HepG2 (cell line): Measurements from ENCODE around the gene NANOG. TPM values are rescaled to one million over a fixed set of nuclear protein-coding genes. Genes with fewer than 3 reads are reported as not detected.

Source experiments
- ATAC-seq: fragments of 200-7000 bp; cut with Tn5 transposase; 3 replicates; pipeline ENCODE4 v1.9.1; 2020; ENCODE audit warnings: mild to moderate bottlenecking, moderate library complexity
- BruUV-seq: library from RNA; stranded (reverse); fragments of 400-500 nt; replicated peaks from 2 replicates; lab custom pipeline; 2021; lab: Mats Ljungman, UMichigan
- CTCF ChIA-PET: fragments of 300-600 bp; formaldehyde crosslinking; extraction: SDS; loops from one replicate; lab custom pipeline; 2021; ENCODE audit warnings: low total read pairs, inconsistent platforms, low intra/inter-chr PET ratio; lab: Yijun Ruan, JAX
- POLR2A ChIA-PET: fragments of 350-600 bp; sonication (Branson Sonifier 250); formaldehyde crosslinking; loops from one replicate; lab custom pipeline; 2020; ENCODE audit warnings: antibody characterized with exemption, inconsistent platforms; lab: Yijun Ruan, JAX
- DNase-seq: peaks from one replicate; pipeline ENCODE4 v3.0.0-alpha.2; 2015; ENCODE audit warnings: low spot score
- FAIRE-seq: peaks from 3 replicates; lab custom pipeline; 2011; peaks lifted over from hg19 to GRCh38; lab: Jason Lieb, UNC
- H2AFZ ChIP-seq: one replicate; pipeline ENCODE4 v1.6.1; 2011; ENCODE audit warnings: low read length, inconsistent platforms
- H3K27ac ChIP-seq: fragments of 300-600 bp; 3 replicates; pipeline ENCODE4 v1.8.0; 2011; ENCODE audit warnings: mixed run types, mild to moderate bottlenecking, mixed read lengths, low read length, inconsistent platforms; ENCODE audit not compliant: insufficient read depth; ENCODE audit errors: extremely low read length
- H3K27me3 ChIP-seq, 2 experiments: fragments of 200-600 bp in 1 of 2; 2 replicates in 1 of 2; 3 replicates in 1 of 2; pipeline versions ENCODE4 v1.6.0 to v1.8.0; 2011; ENCODE audit warnings: low read length in 2 of 2, mild to moderate bottlenecking in 2 of 2, moderate library complexity in 2 of 2, inconsistent platforms in 1 of 2; ENCODE audit not compliant: insufficient read depth in 2 of 2, control insufficient read depth in 1 of 2
- H3K36me3 ChIP-seq, 2 experiments: fragments of 200-600 bp in 1 of 2; replicated peaks in 1 of 2; 2 replicates in 1 of 2; 3 replicates in 1 of 2; pipeline versions ENCODE4 v1.5.1 to v1.8.0; 2011; ENCODE audit warnings: low read length in 2 of 2, inconsistent platforms in 1 of 2; ENCODE audit not compliant: insufficient read depth in 2 of 2, control insufficient read depth in 1 of 2
- H3K4me1 ChIP-seq: 2 replicates; pipeline ENCODE4 v1.5.1; 2012; ENCODE audit warnings: low read length, inconsistent platforms; ENCODE audit not compliant: insufficient read depth
- H3K4me2 ChIP-seq: 2 replicates; pipeline ENCODE4 v1.6.0; 2011; ENCODE audit warnings: low read depth, low read length, inconsistent platforms
- H3K4me3 ChIP-seq, 3 experiments: fragments of 200-600 bp in 1 of 3; sonication (generic), shearing (Covaris generic) in 1 of 3; replicated peaks in 1 of 3; 2 replicates each; pipeline ENCODE4 v1.5.1; 2011 to 2016; ENCODE audit warnings: low read length in 3 of 3, inconsistent platforms in 2 of 3, low read depth in 2 of 3, mild to moderate bottlenecking in 2 of 3, control low read depth in 1 of 3, mixed read lengths in 1 of 3; ENCODE audit not compliant: insufficient read depth in 1 of 3
- H3K79me2 ChIP-seq: one replicate; pipeline ENCODE4 v1.6.1; 2011; ENCODE audit warnings: low read length, inconsistent platforms; ENCODE audit not compliant: insufficient read depth
- H3K9ac ChIP-seq: 2 replicates; pipeline ENCODE4 v1.6.0; 2011; ENCODE audit warnings: mild to moderate bottlenecking, low read depth, low read length, inconsistent platforms; ENCODE audit not compliant: insufficient read depth
- H3K9me3 ChIP-seq: 2 replicates; pipeline ENCODE4 v1.5.1; 2012; ENCODE audit warnings: mild to moderate bottlenecking, low read length
- H4K20me1 ChIP-seq: 2 replicates; pipeline ENCODE4 v1.6.0; 2011; ENCODE audit warnings: inconsistent platforms, mild to moderate bottlenecking, low read length, moderate library complexity; ENCODE audit not compliant: insufficient read depth
- DPF2 ChIP-seq: sonication (generic); formaldehyde crosslinking; IDR thresholded peaks from 2 replicates; pipeline ENCODE4 v1.4.0; 2020; ENCODE audit warnings: mild to moderate bottlenecking, low read depth, missing genetic modification reagents, borderline replicate concordance
- EEA1 ChIP-seq: sonication (generic); formaldehyde crosslinking; IDR thresholded peaks from 2 replicates; pipeline ENCODE4 v1.5.1; 2020; ENCODE audit warnings: mild to moderate bottlenecking, missing genetic modification reagents, borderline replicate concordance
- GLMP ChIP-seq: sonication (generic); formaldehyde crosslinking; IDR thresholded peaks from 2 replicates; pipeline ENCODE4 v1.9.0; 2021; ENCODE audit warnings: missing genetic modification reagents, mild to moderate bottlenecking, borderline replicate concordance
- JARID2 ChIP-seq: sonication (generic); formaldehyde crosslinking; IDR thresholded peaks from 2 replicates; pipeline ENCODE4 v1.8.1; 2023; ENCODE audit warnings: missing genetic modification reagents, inconsistent platforms; ENCODE audit not compliant: insufficient replicate concordance
- KLF9 ChIP-seq: IDR thresholded peaks from 2 replicates; pipeline ENCODE4 v1.6.1; 2016; ENCODE audit warnings: low read depth
- MBNL3 ChIP-seq: fragments of 250-450 bp; sonication (Bioruptor Pico); conservative IDR thresholded peaks from 2 replicates; pipeline ENCODE4 v1.8.0; 2022; ENCODE audit warnings: mild to moderate bottlenecking, inconsistent platforms
- MTF1 ChIP-seq: sonication (generic); formaldehyde crosslinking; IDR thresholded peaks from 2 replicates; pipeline ENCODE4 v1.5.0; 2020; ENCODE audit warnings: missing genetic modification reagents
- SRSF9 ChIP-seq: fragments of 200-400 bp; formaldehyde crosslinking; IDR thresholded peaks from 2 replicates; pipeline ENCODE4 v1.6.1; 2018; ENCODE audit warnings: borderline replicate concordance, mild to moderate bottlenecking, low read depth, low read length; ENCODE audit not compliant: insufficient read depth, poor library complexity, severe bottlenecking
- SYNCRIP ChIP-seq: fragments of 200-400 bp; formaldehyde crosslinking; IDR thresholded peaks from 2 replicates; pipeline ENCODE4 v1.6.1; 2018; ENCODE audit warnings: mild to moderate bottlenecking, low read depth, low read length; ENCODE audit not compliant: insufficient read depth
- ZBTB42 ChIP-seq: sonication (generic); formaldehyde crosslinking; IDR thresholded peaks from 2 replicates; pipeline ENCODE4 v1.5.0; 2020; ENCODE audit warnings: mild to moderate bottlenecking, missing genetic modification reagents
- ZNF451 ChIP-seq: sonication (generic); formaldehyde crosslinking; IDR thresholded peaks from 2 replicates; pipeline ENCODE4 v1.5.0; 2020; ENCODE audit warnings: mild to moderate bottlenecking, missing genetic modification reagents
- WGBS: methylation state at CpG from one replicate; pipeline ENCODE4 v1.1.6; 2017; ENCODE audit warnings: low lambda C conversion rate; 5-methylcytosine and 5-hydroxymethylcytosine counted together
- in situ Hi-C: cut with HindIII; loops from 2 replicates; pipeline ENCODE4 v1.10.0; 2017; ENCODE audit warnings: low pct_unique_long_range_greater_than_20kb; ENCODE audit not compliant: extremely low pct_ligation_motif_present
- intact Hi-C: fragments of 100-400 bp; cut with micrococcal nuclease; formaldehyde crosslinking; loops from one replicate; pipeline ENCODE4 v1.10.0; 2022; ENCODE audit not compliant: unreplicated experiment
- polyA plus RNA-seq, 8 experiments: library from polyadenylated mRNA; depleted of rRNA in 3 of 8; stranded (reverse) in 7 of 8; unstranded in 1 of 8; fragments of >200 nt; fragmentation: Illumina TruSeq in 4 of 8; extraction: Trizol in 4 of 8; gene quantifications; 2 replicates each; pipeline versions ENCODE4 v1.2.1 to v1.2.3, GENCODE V29; 2011 to 2016; ENCODE audit warnings: low read depth in 4 of 8, missing spikeins in 1 of 8, mixed read lengths in 1 of 8; ENCODE audit not compliant: insufficient read depth in 1 of 8
- total RNA-seq, 5 experiments: library from RNA; depleted of rRNA; stranded (reverse); fragments of >200 nt; fragmentation: Illumina TruSeq; extraction: Trizol; gene quantifications; 2 replicates each; pipeline ENCODE4 v1.2.3, GENCODE V29; 2016; ENCODE audit warnings: low read depth in 1 of 5
- TF ChIP-seq, protein P1 (sequence below): sonication (generic); formaldehyde crosslinking; IDR thresholded peaks from one replicate; pipeline ENCODE4 v1.5.1; 2020; ENCODE audit warnings: mild to moderate bottlenecking, missing genetic modification reagents; ENCODE audit errors: not compliant biosample characterization
- TF ChIP-seq, protein P2 (sequence below): sonication (generic); formaldehyde crosslinking; IDR thresholded peaks from 2 replicates; pipeline ENCODE4 v1.8.0; 2022; ENCODE audit warnings: mild to moderate bottlenecking, missing genetic modification reagents; ENCODE audit not compliant: insufficient replicate concordance

The NANOG gene
- total and polyA plus RNA-seq, 2 of the 13 experiments (the other 11 are each of a cell fraction or from before 2014, with no cell fraction given): 0.04 to 0.24 TPM

- H2AFZ ChIP-seq: no peak overlapping the region
- H3K4me3 ChIP-seq: no peak overlapping the region
- H3K79me2 ChIP-seq: no peaks in the 10 kb centered on the region
- H3K27me3 ChIP-seq: peaks cover 0 to 4% of the 10 kb centered on the region in 2 experiments; a peak in 1 of 5 replicates
- H3K9ac ChIP-seq: no peak overlapping the region
- CTCF ChIA-PET: no interaction called here
- no TSS peak for BruUV-seq
- H3K4me2 ChIP-seq: no peak overlapping the region
- no peaks in the 10 kb centered on the region for H3K4me1 ChIP-seq
- H3K9me3 ChIP-seq: no peaks in the 10 kb centered on the region
- DNase-seq (no peak), FAIRE-seq (no peak), ATAC-seq (no peak)
- in situ Hi-C loops (no loop called here), intact Hi-C loops (no loop called here)
- 50% methylated on average over 8 of the region's 8 CpGs for WGBS
- H3K27ac ChIP-seq: no peak overlapping the region
- no peaks in the 10 kb centered on the region for H3K36me3 ChIP-seq
- no peaks in the 10 kb centered on the region for H4K20me1 ChIP-seq
- POLR2A ChIA-PET: no interaction called here
- no peak for TF ChIP-seq ZNF451 (CRISPR knock-in tag)
- no peak for TF ChIP-seq DPF2 (CRISPR knock-in tag)
- no peak for TF ChIP-seq SRSF9
- no peak for TF ChIP-seq SYNCRIP
- TF ChIP-seq ZBTB42 (CRISPR knock-in tag): no peak
- TF ChIP-seq, protein P1, sequence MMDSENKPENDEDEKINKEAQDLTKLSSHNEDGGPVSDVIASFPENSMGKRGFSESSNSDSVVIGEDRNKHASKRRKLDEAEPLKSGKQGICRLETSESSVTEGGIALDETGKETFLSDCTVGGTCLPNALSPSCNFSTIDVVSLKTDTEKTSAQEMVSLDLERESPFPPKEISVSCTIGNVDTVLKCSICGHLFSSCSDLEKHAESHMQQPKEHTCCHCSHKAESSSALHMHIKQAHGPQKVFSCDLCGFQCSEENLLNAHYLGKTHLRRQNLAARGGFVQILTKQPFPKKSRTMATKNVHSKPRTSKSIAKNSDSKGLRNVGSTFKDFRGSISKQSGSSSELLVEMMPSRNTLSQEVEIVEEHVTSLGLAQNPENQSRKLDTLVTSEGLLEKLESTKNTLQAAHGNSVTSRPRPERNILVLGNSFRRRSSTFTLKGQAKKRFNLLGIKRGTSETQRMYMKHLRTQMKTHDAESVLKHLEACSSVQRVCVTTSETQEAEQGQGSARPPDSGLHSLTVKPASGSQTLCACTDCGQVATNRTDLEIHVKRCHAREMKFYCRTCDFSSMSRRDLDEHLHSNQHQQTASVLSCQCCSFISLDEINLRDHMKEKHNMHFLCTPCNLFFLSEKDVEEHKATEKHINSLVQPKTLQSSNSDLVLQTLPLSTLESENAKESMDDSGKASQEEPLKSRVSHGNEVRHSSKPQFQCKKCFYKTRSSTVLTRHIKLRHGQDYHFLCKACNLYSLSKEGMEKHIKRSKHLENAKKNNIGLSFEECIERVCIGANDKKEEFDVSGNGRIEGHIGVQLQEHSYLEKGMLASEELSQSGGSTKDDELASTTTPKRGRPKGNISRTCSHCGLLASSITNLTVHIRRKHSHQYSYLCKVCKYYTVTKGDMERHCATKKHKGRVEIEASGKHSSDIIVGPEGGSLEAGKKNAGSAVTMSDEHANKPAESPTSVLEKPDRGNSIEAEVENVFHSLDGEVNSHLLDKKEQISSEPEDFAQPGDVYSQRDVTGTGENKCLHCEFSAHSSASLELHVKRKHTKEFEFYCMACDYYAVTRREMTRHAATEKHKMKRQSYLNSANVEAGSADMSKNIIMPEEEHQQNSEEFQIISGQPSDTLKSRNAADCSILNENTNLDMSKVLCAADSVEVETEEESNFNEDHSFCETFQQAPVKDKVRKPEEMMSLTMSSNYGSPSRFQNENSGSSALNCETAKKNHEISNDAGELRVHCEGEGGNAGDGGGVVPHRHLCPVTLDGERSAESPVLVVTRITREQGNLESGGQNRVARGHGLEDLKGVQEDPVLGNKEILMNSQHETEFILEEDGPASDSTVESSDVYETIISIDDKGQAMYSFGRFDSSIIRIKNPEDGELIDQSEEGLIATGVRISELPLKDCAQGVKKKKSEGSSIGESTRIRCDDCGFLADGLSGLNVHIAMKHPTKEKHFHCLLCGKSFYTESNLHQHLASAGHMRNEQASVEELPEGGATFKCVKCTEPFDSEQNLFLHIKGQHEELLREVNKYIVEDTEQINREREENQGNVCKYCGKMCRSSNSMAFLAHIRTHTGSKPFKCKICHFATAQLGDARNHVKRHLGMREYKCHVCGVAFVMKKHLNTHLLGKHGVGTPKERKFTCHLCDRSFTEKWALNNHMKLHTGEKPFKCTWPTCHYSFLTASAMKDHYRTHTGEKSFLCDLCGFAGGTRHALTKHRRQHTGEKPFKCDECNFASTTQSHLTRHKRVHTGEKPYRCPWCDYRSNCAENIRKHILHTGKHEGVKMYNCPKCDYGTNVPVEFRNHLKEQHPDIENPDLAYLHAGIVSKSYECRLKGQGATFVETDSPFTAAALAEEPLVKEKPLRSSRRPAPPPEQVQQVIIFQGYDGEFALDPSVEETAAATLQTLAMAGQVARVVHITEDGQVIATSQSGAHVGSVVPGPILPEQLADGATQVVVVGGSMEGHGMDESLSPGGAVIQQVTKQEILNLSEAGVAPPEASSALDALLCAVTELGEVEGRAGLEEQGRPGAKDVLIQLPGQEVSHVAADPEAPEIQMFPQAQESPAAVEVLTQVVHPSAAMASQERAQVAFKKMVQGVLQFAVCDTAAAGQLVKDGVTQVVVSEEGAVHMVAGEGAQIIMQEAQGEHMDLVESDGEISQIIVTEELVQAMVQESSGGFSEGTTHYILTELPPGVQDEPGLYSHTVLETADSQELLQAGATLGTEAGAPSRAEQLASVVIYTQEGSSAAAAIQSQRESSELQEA (CRISPR knock-in tag): no peak
- no peak for TF ChIP-seq EEA1 (CRISPR knock-in tag)
- TF ChIP-seq, protein P2, sequence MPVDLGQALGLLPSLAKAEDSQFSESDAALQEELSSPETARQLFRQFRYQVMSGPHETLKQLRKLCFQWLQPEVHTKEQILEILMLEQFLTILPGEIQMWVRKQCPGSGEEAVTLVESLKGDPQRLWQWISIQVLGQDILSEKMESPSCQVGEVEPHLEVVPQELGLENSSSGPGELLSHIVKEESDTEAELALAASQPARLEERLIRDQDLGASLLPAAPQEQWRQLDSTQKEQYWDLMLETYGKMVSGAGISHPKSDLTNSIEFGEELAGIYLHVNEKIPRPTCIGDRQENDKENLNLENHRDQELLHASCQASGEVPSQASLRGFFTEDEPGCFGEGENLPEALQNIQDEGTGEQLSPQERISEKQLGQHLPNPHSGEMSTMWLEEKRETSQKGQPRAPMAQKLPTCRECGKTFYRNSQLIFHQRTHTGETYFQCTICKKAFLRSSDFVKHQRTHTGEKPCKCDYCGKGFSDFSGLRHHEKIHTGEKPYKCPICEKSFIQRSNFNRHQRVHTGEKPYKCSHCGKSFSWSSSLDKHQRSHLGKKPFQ (CRISPR knock-in tag): no peak
- TF ChIP-seq GLMP (CRISPR knock-in tag): no peak
- no peak for TF ChIP-seq MTF1 (CRISPR knock-in tag)
- no peak for TF ChIP-seq KLF9 (CRISPR knock-in tag)
- TF ChIP-seq JARID2: no peak
- TF ChIP-seq MBNL3 (CRISPR knock-in tag): no peak
Observed at GRCh38 chr12:7749442-7749841, 39.8 kb upstream of the NANOG start.
